ENCODE measurements around the gene TMEM132C. TPM values are rescaled to one million over a fixed set of nuclear protein-coding genes. Genes with fewer than 3 reads are reported as not detected.
A peak's percentile ranks its signal among the peaks of the same experiment; 100 is the strongest.
"Not testable (repeated sequence)": the region's sequence is repeated elsewhere in the genome, so short reads cannot be mapped to it uniquely, and the experiment has no call there.

TMEM132C gene
- total and polyA plus RNA-seq, 8 donors = 0.50 to 36.6 (median 33.2) TPM

DNA sequence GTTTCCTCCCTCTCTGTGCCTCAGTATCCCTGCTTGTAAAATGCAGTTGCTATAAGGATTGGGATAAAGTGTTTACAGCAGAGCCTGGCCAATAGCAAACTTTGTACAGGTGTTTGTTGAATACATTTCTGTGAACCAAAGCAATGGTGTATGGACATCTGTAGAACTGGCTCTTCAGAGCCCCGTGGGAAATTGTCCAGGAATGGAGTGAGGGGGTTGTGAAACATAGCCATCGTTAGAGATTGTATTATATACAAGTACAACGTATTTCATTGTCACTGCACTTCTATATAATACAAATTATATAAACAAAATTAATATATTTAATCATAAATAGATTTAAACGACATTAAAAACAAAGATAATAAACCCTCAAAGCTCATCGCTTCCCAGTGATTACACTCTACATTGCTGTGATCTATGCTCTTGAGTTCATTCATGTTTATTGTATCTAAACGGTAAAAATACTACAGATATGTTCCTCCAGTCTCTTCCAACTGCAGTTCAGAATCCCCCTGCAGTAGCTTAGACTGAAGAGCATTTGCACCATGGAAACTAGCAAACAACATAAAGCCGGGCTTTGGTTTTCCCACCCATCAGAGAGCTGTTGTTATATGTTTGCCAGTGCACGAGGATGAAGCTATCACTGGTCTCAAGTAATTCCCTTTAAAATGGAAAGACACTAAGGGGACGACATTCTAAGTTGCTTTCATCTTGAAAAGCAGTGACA lies 216.7 kb downstream of the TMEM132C start:
- H3K36me3 ChIP-seq = no peaks in the 10 kb centered on the region
- no peak overlapping the region for H3K4me3 ChIP-seq
- no peaks in the 10 kb centered on the region for H3K9me3 ChIP-seq
- TF ChIP-seq, protein P1, sequence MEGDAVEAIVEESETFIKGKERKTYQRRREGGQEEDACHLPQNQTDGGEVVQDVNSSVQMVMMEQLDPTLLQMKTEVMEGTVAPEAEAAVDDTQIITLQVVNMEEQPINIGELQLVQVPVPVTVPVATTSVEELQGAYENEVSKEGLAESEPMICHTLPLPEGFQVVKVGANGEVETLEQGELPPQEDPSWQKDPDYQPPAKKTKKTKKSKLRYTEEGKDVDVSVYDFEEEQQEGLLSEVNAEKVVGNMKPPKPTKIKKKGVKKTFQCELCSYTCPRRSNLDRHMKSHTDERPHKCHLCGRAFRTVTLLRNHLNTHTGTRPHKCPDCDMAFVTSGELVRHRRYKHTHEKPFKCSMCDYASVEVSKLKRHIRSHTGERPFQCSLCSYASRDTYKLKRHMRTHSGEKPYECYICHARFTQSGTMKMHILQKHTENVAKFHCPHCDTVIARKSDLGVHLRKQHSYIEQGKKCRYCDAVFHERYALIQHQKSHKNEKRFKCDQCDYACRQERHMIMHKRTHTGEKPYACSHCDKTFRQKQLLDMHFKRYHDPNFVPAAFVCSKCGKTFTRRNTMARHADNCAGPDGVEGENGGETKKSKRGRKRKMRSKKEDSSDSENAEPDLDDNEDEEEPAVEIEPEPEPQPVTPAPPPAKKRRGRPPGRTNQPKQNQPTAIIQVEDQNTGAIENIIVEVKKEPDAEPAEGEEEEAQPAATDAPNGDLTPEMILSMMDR (IDR thresholded peaks at IDR 0.05) = no peak
- ATAC-seq (no peak), DNase-seq (peak in 1 of 4 donors; percentile 53)
- intact Hi-C loops (cut with DNase I) = no loop called here
- no peaks in the 10 kb centered on the region for H3K4me1 ChIP-seq
- H3K27me3 ChIP-seq = no peaks in the 10 kb centered on the region
- H3K27ac ChIP-seq = no peak overlapping the region

DNA sequence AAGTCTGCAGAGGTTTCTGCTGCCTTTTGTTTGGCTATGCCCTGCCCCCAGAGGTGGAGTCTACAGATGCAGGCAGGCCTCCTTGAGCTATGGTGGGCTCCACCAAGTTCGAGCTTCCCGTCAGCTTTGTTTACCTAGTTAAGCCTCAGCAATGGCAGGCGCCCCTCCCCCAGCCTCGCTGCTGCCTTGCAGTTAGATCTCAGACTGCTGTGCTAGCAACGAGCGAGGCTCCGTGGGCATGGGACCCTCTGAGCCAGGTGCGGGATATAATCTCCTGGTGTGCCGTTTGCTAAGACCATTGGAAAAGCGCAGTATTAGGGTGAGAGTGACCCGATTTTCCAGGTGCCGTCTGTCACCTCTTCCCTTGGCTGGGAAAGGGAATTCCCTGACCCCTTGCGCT lies 230.4 kb downstream of the TMEM132C start:
- H3K4me3 ChIP-seq; H3K27me3 ChIP-seq; ATAC-seq; H3K27ac ChIP-seq; H3K4me1 ChIP-seq; intact Hi-C loops (cut with DNase I); H3K36me3 ChIP-seq: not testable (repeated sequence)
- DNase-seq = peak in 1 of 4 donors; percentile 69
- peaks cover 0 to 14% of the 10 kb centered on the region in 2 donors for H3K9me3 ChIP-seq

DNA sequence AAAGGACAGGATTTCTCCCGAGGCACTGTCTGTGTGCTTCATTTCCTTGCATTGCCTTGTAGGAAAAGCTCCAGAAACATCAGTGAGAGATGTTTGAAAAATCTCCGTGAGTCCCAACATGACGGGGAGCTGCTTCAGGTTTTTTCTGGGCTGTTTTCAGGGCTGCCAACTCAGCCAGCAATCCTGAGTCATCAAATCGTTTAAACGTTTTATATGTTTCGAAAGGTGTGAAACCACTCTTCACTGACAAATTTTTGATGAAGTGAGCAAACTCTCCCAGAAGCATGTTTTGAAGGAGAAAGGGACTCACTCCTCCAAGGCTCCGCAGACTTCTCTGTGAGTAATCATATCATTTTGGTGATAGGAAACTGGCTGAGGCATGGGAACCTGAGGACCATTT lies 240.5 kb downstream of the TMEM132C start:
- no peak for ATAC-seq
- intact Hi-C loops (cut with DNase I) = no loop called here
- TF ChIP-seq, protein P1 (IDR thresholded peaks at IDR 0.05) = no peak

DNA sequence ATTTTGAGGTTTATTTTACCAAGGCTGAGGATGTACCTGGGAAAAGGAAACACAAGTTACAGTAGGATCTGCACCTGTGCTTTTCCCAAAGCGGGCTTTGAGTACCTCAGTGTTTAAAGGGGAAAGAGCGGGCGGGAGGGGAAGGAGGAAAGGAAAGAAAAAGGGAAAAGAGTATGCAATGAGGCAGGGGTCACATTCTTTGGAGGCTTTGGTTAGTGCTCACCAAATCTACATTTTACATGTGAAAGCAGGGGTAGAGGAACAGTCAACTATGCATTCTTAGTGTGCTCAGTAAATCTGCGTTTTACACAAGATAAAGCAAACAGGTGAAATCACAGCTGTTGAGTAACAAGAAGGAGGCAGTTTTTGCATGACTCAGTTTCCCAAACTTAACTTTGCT lies 242.2 kb downstream of the TMEM132C start:
- peaks cover 0 to 5% of the 10 kb centered on the region in 2 donors for H3K27me3 ChIP-seq
- TF ChIP-seq, protein P1 (IDR thresholded peaks at IDR 0.05) = no peak
- DNase-seq (no peak), ATAC-seq (no peak)
- no peak overlapping the region for H3K27ac ChIP-seq
- no peaks in the 10 kb centered on the region for H3K4me1 ChIP-seq
- H3K36me3 ChIP-seq = no peaks in the 10 kb centered on the region
- no peak overlapping the region for H3K4me3 ChIP-seq
- intact Hi-C loops (cut with DNase I) = no loop called here
- H3K9me3 ChIP-seq = peaks cover 0 to 50% of the 10 kb centered on the region in 2 donors

More for the DNA sequence above, 240.5 kb downstream of the TMEM132C start:
- H3K4me3 ChIP-seq = no peak overlapping the region
- DNase-seq = no peak
- no peak overlapping the region for H3K27ac ChIP-seq
- no peaks in the 10 kb centered on the region for H3K4me1 ChIP-seq
- H3K9me3 ChIP-seq = peaks cover 0 to 53% of the 10 kb centered on the region in 2 donors
- H3K27me3 ChIP-seq = no peaks in the 10 kb centered on the region
- no peaks in the 10 kb centered on the region for H3K36me3 ChIP-seq

DNA sequence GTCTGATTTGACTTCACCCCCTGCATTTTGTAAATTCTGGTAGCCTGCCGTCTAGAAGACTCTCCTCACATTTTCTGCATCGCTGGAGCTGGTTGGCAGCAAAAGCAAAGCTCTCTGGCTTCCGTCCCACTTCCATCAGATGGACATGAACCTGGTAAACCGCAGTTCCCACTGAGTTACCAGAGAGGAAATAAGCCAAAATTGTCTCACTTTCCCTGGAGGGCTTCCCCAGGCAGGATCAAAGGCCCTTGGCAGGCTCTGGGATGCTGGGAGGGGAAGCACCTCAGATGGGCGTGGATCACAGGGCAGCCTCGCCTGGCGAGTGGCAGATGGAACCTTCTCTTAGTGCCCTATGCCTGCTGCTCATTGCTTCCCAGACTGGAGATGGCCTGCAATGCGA lies 243.5 kb downstream of the TMEM132C start:
- H3K36me3 ChIP-seq = no peaks in the 10 kb centered on the region
- H3K4me1 ChIP-seq = no peaks in the 10 kb centered on the region
- H3K4me3 ChIP-seq = no peak overlapping the region
- no peak for DNase-seq
- H3K9me3 ChIP-seq = peaks cover 0 to 53% of the 10 kb centered on the region in 2 donors
- TF ChIP-seq, protein P1 (IDR thresholded peaks at IDR 0.05) = no peak
- no peak for ATAC-seq
- H3K27ac ChIP-seq = no peak overlapping the region
- peaks cover 0 to 5% of the 10 kb centered on the region in 2 donors for H3K27me3 ChIP-seq
- intact Hi-C loops (cut with DNase I) = no loop called here
